Measurements from ENCODE around the gene APBA2.
A peak's percentile ranks its signal among the peaks of the same experiment; 100 is the strongest.

APBA2 gene

GRCh38 chr15:29057856-29058255, 172.1 kb downstream of the APBA2 start (continued):
- no peak for TF ChIP-seq PRDM10 (tag by site-specific recombination; IDR thresholded peaks at IDR 0.05)
- TF ChIP-seq ZNF473 (tag by site-specific recombination; IDR thresholded peaks at IDR 0.05): no peak
- no peak for TF ChIP-seq ZNF677 (tag by site-specific recombination; IDR thresholded peaks at IDR 0.05)
- no peak for TF ChIP-seq ZFP41 (tag by site-specific recombination; IDR thresholded peaks at IDR 0.05; ENCODE audit: borderline replicate concordance)

GRCh38 chr15:29058903-29059539, 173.2 kb downstream of the APBA2 start:
- ChIA-PET CTCF (interaction anchor here (0.5 kb wide), 1 partner anchor 31 kb away, joined by 3 read pairs; no protein-coding TSS in a partner anchor), POLR2A (no interaction called here)
- no peak overlapping the region for H3K27ac ChIP-seq (ENCODE audit: extremely low read depth, low read depth, low read length)
- no peak overlapping the region for H3K4me3 ChIP-seq (ENCODE audit: low read depth, low read length)
- no peaks in the 10 kb centered on the region for H3K36me3 ChIP-seq (ENCODE audit: control insufficient read depth in 2 of 2, insufficient read depth in 1 of 2, low read length in 2 of 2)
- TF ChIP-seq BCL11B (tag by site-specific recombination; IDR thresholded peaks at IDR 0.05; ENCODE audit: low read depth) (no peak), ZNF114 (tag by site-specific recombination; IDR thresholded peaks at IDR 0.05) (no peak), ZNF133 (tag by site-specific recombination; IDR thresholded peaks at IDR 0.05) (no peak), ZNF18 (tag by site-specific recombination; IDR thresholded peaks at IDR 0.05) (no peak), ZNF510 (tag by site-specific recombination; IDR thresholded peaks at IDR 0.05; ENCODE audit: insufficient replicate concordance) (no peak)
- H3K4me1 ChIP-seq (ENCODE audit: control insufficient read depth, insufficient read depth, low read length): no peaks in the 10 kb centered on the region
- H3K9me3 ChIP-seq (ENCODE audit: control insufficient read depth, insufficient read depth, low read depth, low read length): no peaks in the 10 kb centered on the region

- Histone ChIP-seq H3K36me3 (ENCODE audit: control insufficient read depth in 2 of 2, insufficient read depth in 1 of 2, low read length in 2 of 2) (no peaks in the 10 kb centered on the region), H3K4me3 (ENCODE audit: low read depth, low read length) (no peak overlapping the region), H3K9me3 (ENCODE audit: control insufficient read depth, insufficient read depth, low read depth, low read length) (no peaks in the 10 kb centered on the region), H3K27ac (ENCODE audit: extremely low read depth, low read depth, low read length) (no peak overlapping the region), H3K4me1 (ENCODE audit: control insufficient read depth, insufficient read depth, low read length) (no peaks in the 10 kb centered on the region)
- ChIA-PET POLR2A (no interaction called here), CTCF (interaction anchor here (0.5 kb wide), 1 partner anchor 30 kb away, joined by 3 read pairs; no protein-coding TSS in a partner anchor)
- TF ChIP-seq TSHZ1 (tag by site-specific recombination; IDR thresholded peaks at IDR 0.05; ENCODE audit: borderline replicate concordance): no peak
- no peak for TF ChIP-seq FEZF1 (tag by site-specific recombination; IDR thresholded peaks at IDR 0.05)
- TF ChIP-seq ZNF561 (tag by site-specific recombination; IDR thresholded peaks at IDR 0.05; ENCODE audit: borderline replicate concordance): no peak
- no peak for TF ChIP-seq REPIN1 (tag by site-specific recombination; IDR thresholded peaks at IDR 0.05; ENCODE audit: low read depth)
- no peak for TF ChIP-seq ZNF202 (tag by site-specific recombination; IDR thresholded peaks at IDR 0.05; ENCODE audit: borderline replicate concordance)
- peak; percentile 7; the same call in 1 of the 2 replicates for TF ChIP-seq EGR2 (tag by site-specific recombination; IDR thresholded peaks at IDR 0.05; ENCODE audit: low read depth)
- no peak for TF ChIP-seq BCL11A (tag by site-specific recombination; IDR thresholded peaks at IDR 0.05; ENCODE audit: low read depth)
These were observed 174.3 kb downstream of the APBA2 start for GRCh38 chr15:29059871-29060640.
